RWPE1 (cell line): ENCODE data around the gene TMEM145.

Source experiments
- CTCF ChIA-PET: fragments of 350-600 bp; sonication (Branson Sonifier 250); formaldehyde crosslinking; extraction: SDS; loops from one replicate; lab custom pipeline; 2021; lab: Yijun Ruan, JAX
- POLR2A ChIA-PET: fragments of 400-600 bp; formaldehyde crosslinking; extraction: SDS; loops from one replicate; lab custom pipeline; 2020; ENCODE audit warnings: antibody characterized with exemption; ENCODE audit not compliant: low non-redundant PET; lab: Yijun Ruan, JAX
- DNase-seq: peaks from one replicate; pipeline ENCODE4 v3.0.0; 2012; ENCODE audit warnings: low spot score
- H3K27ac ChIP-seq: fragments of 450-650 bp; 2 replicates; pipeline ENCODE4 v1.5.1; 2017
- TF ChIP-seq, protein P1 (sequence below): fragments of 450-650 bp; conservative IDR thresholded peaks from 2 replicates; pipeline ENCODE4 v1.5.1; 2017; ENCODE audit warnings: low read depth, mild to moderate bottlenecking

TMEM145 gene

GRCh38 chr19:42280815-42281145 is 32.3 kb upstream of the TMEM145 start:
- POLR2A ChIA-PET, result interaction anchor here (2.2 kb wide), 1 partner anchor 34 kb away, joined by 5 read pairs; no protein-coding TSS in a partner anchor
- CTCF ChIA-PET, result interaction anchor here (1.2 to 1.8 kb wide), 3 partner anchors 10 to 65 kb away, joined by 3 to 7 read pairs (median 6); no protein-coding TSS in a partner anchor
- DNase-seq, result peak; percentile 59
- TF ChIP-seq, protein P1, sequence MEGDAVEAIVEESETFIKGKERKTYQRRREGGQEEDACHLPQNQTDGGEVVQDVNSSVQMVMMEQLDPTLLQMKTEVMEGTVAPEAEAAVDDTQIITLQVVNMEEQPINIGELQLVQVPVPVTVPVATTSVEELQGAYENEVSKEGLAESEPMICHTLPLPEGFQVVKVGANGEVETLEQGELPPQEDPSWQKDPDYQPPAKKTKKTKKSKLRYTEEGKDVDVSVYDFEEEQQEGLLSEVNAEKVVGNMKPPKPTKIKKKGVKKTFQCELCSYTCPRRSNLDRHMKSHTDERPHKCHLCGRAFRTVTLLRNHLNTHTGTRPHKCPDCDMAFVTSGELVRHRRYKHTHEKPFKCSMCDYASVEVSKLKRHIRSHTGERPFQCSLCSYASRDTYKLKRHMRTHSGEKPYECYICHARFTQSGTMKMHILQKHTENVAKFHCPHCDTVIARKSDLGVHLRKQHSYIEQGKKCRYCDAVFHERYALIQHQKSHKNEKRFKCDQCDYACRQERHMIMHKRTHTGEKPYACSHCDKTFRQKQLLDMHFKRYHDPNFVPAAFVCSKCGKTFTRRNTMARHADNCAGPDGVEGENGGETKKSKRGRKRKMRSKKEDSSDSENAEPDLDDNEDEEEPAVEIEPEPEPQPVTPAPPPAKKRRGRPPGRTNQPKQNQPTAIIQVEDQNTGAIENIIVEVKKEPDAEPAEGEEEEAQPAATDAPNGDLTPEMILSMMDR, result no peak
- peak overlapping the region; percentile 100 for H3K27ac ChIP-seq

DNA sequence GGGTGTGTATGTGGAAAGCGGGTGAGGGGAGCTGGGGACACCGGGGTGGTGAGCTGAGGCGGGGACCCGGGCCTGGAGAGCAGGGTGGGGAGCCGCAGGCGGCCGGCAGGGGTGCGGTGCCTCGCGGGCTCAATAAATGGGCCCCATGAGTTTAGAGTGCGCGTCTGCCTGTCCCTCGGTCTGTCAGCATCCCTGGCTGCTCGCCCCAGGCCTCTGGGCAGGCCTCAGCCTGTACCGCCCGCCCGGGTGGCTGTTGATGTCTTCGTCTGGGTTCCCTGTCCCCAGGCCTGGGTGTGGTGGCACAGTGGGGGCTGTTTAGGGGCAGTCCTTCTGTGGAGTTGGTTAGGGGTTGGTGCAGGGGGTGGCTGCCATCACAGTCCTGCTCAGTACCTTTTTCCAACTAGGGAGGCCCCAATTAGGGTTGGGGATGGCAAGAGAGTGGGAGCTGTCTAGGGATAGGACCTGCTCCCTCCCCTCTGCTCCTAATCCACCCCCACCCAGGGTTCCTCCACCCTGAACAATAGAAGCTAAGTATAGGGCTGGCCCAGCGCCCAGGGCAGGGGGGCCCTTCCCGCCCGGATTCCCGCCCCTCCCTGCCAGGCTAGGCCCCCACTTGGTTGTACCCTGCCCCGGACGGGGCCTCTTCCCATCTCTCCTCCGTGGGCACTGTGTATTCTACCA is 31.8 kb upstream of the TMEM145 start:
- no peak for DNase-seq
- POLR2A ChIA-PET, result interaction anchor here (0.6 to 2.2 kb wide), 2 partner anchors 35 to 751 kb away, joined by 3 to 5 read pairs; no protein-coding TSS in a partner anchor
- H3K27ac ChIP-seq, result peak overlapping the region; percentile 100
- CTCF ChIA-PET, result interaction anchor here (0.5 to 1.4 kb wide), 2 partner anchors 35 to 1293 kb away, joined by 3 to 7 read pairs; no protein-coding TSS in a partner anchor
- TF ChIP-seq, protein P1, result no peak

GRCh38 chr19:42281827-42282762 is 31.0 kb upstream of the TMEM145 start:
- ChIA-PET POLR2A (interaction anchor here (0.6 kb wide), 1 partner anchor 751 kb away, joined by 3 read pairs; no protein-coding TSS in a partner anchor), CTCF (interaction anchor here (0.5 to 1.4 kb wide), 2 partner anchors 36 to 1293 kb away, joined by 3 to 7 read pairs; no protein-coding TSS in a partner anchor)
- peak overlapping the region; percentile 100 for H3K27ac ChIP-seq
- peak; percentile 56 for DNase-seq
- TF ChIP-seq, protein P1, result no peak

DNA sequence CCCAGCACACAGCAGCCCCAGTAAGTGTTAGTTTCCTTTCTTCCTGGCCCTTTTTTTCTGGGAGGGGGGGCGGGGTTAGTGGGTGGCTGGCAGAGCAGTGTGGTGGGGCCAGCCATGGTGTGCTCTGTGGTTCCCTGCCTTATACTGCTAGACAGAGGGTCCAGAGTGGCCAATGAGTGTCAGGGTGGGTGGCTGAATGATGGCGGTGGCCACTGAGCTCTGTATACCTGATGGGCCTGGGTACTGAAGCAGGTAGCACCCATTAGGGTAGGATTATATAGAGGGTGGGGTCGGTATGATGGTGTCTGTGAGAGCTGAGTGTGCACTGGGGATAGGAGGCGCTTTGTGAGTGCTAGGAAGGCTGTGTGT is 30.3 kb upstream of the TMEM145 start:
- POLR2A ChIA-PET, result no interaction called here
- H3K27ac ChIP-seq, result peak overlapping the region; percentile 100
- CTCF ChIA-PET, result no interaction called here
- TF ChIP-seq, protein P1, result no peak
- DNase-seq, result no peak

GRCh38 chr19:42283188-42284065 is 29.7 kb upstream of the TMEM145 start:
- TF ChIP-seq, protein P1, result no peak
- H3K27ac ChIP-seq, result peak overlapping the region; percentile 100
- POLR2A ChIA-PET, result interaction anchor here (0.6 kb wide), 3 partner anchors 32 to 170 kb away, joined by 3 to 12 read pairs (median 3); no protein-coding TSS in a partner anchor
- DNase-seq, result peak; percentile 96
- CTCF ChIA-PET, result no interaction called here
